HepG2 (cell line): ENCODE results near the gene TMEM127. TPM values are rescaled to one million over a fixed set of nuclear protein-coding genes. Genes with fewer than 3 reads are reported as not detected.

Experiments
- AGO1 ChIP-seq: fragments of 200-400 bp; formaldehyde crosslinking; IDR thresholded peaks from 2 replicates; pipeline ENCODE4 v1.6.1; 2017; ENCODE audit warnings: mild to moderate bottlenecking, low read depth, low read length, moderate library complexity; ENCODE audit not compliant: poor library complexity, severe bottlenecking
- DMAP1 ChIP-seq: IDR thresholded peaks from 2 replicates; pipeline ENCODE4 v1.6.1; 2016
- DNMT3B ChIP-seq: conservative IDR thresholded peaks from 2 replicates; pipeline ENCODE4 v1.6.1; 2016; ENCODE audit warnings: missing biosample characterization, control low read depth
- GATAD1 ChIP-seq: IDR thresholded peaks from 2 replicates; pipeline ENCODE4 v1.6.1; 2016; ENCODE audit warnings: missing genetic modification reagents, missing compliant biosample characterization
- NR2C2 ChIP-seq: sonication (generic); formaldehyde crosslinking; IDR thresholded peaks from 2 replicates; pipeline ENCODE4 v1.4.0; 2020; ENCODE audit warnings: missing genetic modification reagents, mild to moderate bottlenecking, moderate library complexity, borderline replicate concordance
- SP4 ChIP-seq: sonication (generic); formaldehyde crosslinking; IDR thresholded peaks from 2 replicates; pipeline ENCODE4 v1.8.1; 2023; ENCODE audit warnings: mild to moderate bottlenecking, missing genetic modification reagents
- ZBTB42 ChIP-seq: sonication (generic); formaldehyde crosslinking; IDR thresholded peaks from 2 replicates; pipeline ENCODE4 v1.5.0; 2020; ENCODE audit warnings: mild to moderate bottlenecking, missing genetic modification reagents
- ZNF160 ChIP-seq: sonication (generic); formaldehyde crosslinking; IDR thresholded peaks from 2 replicates; pipeline ENCODE4 v1.8.0; 2022; ENCODE audit warnings: mild to moderate bottlenecking, inconsistent platforms, missing genetic modification reagents
- ZNF207 ChIP-seq: fragments of 450-650 bp; IDR thresholded peaks from 2 replicates; pipeline ENCODE4 v1.6.1; 2016; ENCODE audit warnings: antibody characterized with exemption, borderline replicate concordance
- ZNF256 ChIP-seq: sonication (generic); formaldehyde crosslinking; conservative IDR thresholded peaks from 2 replicates; pipeline ENCODE4 v1.4.0; 2020; ENCODE audit warnings: missing genetic modification reagents
- ZNF367 ChIP-seq: sonication (generic); formaldehyde crosslinking; IDR thresholded peaks from 2 replicates; pipeline ENCODE4 v1.4.0; 2020; ENCODE audit warnings: missing genetic modification reagents, borderline replicate concordance
- ZNF510 ChIP-seq: sonication (generic); formaldehyde crosslinking; IDR thresholded peaks from 2 replicates; pipeline ENCODE4 v1.4.0; 2020; ENCODE audit warnings: low read depth, mild to moderate bottlenecking, missing genetic modification reagents
- ZNF776 ChIP-seq: sonication (generic); formaldehyde crosslinking; IDR thresholded peaks from 2 replicates; pipeline ENCODE4 v1.4.0; 2020; ENCODE audit warnings: mild to moderate bottlenecking, missing genetic modification reagents
- polyA plus RNA-seq, 8 experiments: library from polyadenylated mRNA; depleted of rRNA in 3 of 8; stranded (reverse) in 7 of 8; unstranded in 1 of 8; fragments of >200 nt; fragmentation: Illumina TruSeq in 4 of 8; extraction: Trizol in 4 of 8; gene quantifications; 2 replicates each; pipeline versions ENCODE4 v1.2.1 to v1.2.3, GENCODE V29; 2011 to 2016; ENCODE audit warnings: low read depth in 4 of 8, missing spikeins in 1 of 8, mixed read lengths in 1 of 8; ENCODE audit not compliant: insufficient read depth in 1 of 8
- total RNA-seq, 5 experiments: library from RNA; depleted of rRNA; stranded (reverse); fragments of >200 nt; fragmentation: Illumina TruSeq; extraction: Trizol; gene quantifications; 2 replicates each; pipeline ENCODE4 v1.2.3, GENCODE V29; 2016; ENCODE audit warnings: low read depth in 1 of 5
- TF ChIP-seq, protein P1 (sequence below): sonication (generic); formaldehyde crosslinking; IDR thresholded peaks from 2 replicates; pipeline ENCODE4 v1.8.0; 2022; ENCODE audit warnings: missing genetic modification reagents, mild to moderate bottlenecking, inconsistent platforms, borderline replicate concordance
- TF ChIP-seq, protein P2 (sequence below): sonication (generic); formaldehyde crosslinking; IDR thresholded peaks from 2 replicates; pipeline ENCODE4 v1.4.0; 2020; ENCODE audit warnings: missing genetic modification reagents; ENCODE audit errors: not compliant biosample characterization
- TF ChIP-seq, protein P3 (sequence below): sonication (generic); formaldehyde crosslinking; IDR thresholded peaks from 2 replicates; pipeline ENCODE4 v1.4.0; 2020; ENCODE audit warnings: missing genetic modification reagents
- TF ChIP-seq, protein P4 (sequence below): sonication (generic); formaldehyde crosslinking; IDR thresholded peaks from 2 replicates; pipeline ENCODE4 v1.4.0; 2020; ENCODE audit warnings: missing genetic modification reagents
- TF ChIP-seq, protein P5 (sequence below): sonication (generic); formaldehyde crosslinking; IDR thresholded peaks from 2 replicates; pipeline ENCODE4 v1.4.0; 2020; ENCODE audit warnings: missing genetic modification reagents, low read depth, mild to moderate bottlenecking, borderline replicate concordance
- TF ChIP-seq, protein P6 (sequence below): sonication (generic); formaldehyde crosslinking; IDR thresholded peaks from 2 replicates; pipeline ENCODE4 v1.5.0; 2020; ENCODE audit warnings: missing genetic modification reagents

The TMEM127 gene
- total and polyA plus RNA-seq, 2 of the 13 experiments (the other 11 are each of a cell fraction or from before 2014, with no cell fraction given) = 21.5 to 33.9 TPM

DNA sequence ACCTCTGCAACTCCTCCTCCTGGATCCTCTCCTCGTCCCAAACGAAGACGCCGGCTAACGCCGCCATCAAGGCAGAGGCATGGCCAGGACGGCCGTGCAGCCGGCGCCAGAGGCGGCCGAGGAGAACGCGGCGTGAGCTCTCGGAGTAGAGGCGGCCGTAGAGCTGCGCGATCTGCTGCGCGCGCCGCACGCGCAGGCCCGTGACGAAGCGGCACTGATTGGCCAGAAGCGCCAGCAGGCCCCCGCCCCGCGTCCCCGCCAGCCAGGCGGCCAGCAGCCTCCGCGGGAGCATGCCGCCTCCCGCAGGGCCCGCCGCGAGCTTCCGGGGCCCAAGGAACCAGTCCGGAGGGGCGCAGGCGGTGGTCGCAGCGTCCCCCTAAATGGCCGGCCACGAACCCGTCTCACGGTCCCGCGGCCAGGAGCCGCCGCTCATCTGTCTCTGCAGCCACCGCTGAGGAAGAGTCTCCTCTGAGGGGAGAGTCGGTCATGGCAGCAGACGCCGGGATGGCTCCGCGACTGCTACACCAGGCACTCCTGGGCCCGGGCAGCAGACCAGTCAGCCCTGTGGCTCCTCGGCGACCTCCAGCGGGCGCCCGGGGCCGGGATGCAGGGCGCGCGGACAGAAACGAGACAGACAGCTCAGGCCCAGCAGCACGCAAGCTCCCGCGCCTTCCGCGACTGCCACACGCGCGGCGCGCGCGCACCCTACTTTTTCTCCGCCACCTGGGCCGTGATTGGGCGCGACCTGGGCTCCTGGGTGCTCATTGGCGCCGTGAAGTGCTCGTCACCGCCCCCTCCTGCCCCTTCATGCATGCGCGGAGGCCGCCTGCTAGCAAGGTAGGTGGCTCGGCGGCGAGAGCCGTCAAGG, 57.4 kb downstream of the TMEM127 start, which contains the start of gene STARD7 (continued):
- TF ChIP-seq, protein P1, sequence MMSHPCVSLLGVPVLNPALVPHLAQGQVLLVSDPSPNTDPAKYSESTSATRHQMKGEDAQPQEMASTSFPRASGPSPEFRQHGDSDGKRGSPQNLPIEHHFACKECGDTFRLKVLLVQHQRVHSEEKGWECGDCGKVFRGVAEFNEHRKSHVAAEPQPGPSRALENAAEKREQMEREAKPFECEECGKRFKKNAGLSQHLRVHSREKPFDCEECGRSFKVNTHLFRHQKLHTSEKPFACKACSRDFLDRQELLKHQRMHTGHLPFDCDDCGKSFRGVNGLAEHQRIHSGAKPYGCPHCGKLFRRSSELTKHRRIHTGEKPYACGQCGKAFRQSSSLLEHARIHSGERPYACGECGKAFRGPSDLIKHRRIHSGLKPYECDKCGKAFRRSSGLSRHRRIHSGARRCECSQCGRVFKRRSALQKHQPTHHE (CRISPR knock-in tag) = peak; percentile 59; the same call in 1 of the 2 replicates
- TF ChIP-seq ZNF207 (no peak), ZNF510 (CRISPR knock-in tag) (peak; percentile 90), ZBTB42 (no peak; the same call in 1 of the 2 replicates), ZNF367 (CRISPR knock-in tag) (no peak), DNMT3B (CRISPR knock-in tag) (no peak; the same call in none of the 2 replicates), AGO1 (no peak), ZNF776 (CRISPR knock-in tag) (peak; percentile 89; the same call in 1 of the 2 replicates), GATAD1 (CRISPR knock-in tag) (peak; percentile 85), NR2C2 (CRISPR knock-in tag) (peak; percentile 79), ZNF256 (CRISPR knock-in tag) (peak; percentile 19; the same call in 1 of the 2 replicates), ZNF160 (CRISPR knock-in tag) (peak; percentile 77; the same call in 1 of the 2 replicates), SP4 (CRISPR knock-in tag) (peak; percentile 93), DMAP1 (CRISPR knock-in tag) (peak; percentile 95)
- TF ChIP-seq, protein P2, sequence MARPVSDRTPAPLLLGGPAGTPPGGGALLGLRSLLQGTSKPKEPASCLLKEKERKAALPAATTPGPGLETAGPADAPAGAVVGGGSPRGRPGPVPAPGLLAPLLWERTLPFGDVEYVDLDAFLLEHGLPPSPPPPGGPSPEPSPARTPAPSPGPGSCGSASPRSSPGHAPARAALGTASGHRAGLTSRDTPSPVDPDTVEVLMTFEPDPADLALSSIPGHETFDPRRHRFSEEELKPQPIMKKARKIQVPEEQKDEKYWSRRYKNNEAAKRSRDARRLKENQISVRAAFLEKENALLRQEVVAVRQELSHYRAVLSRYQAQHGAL = no peak
- TF ChIP-seq, protein P3, sequence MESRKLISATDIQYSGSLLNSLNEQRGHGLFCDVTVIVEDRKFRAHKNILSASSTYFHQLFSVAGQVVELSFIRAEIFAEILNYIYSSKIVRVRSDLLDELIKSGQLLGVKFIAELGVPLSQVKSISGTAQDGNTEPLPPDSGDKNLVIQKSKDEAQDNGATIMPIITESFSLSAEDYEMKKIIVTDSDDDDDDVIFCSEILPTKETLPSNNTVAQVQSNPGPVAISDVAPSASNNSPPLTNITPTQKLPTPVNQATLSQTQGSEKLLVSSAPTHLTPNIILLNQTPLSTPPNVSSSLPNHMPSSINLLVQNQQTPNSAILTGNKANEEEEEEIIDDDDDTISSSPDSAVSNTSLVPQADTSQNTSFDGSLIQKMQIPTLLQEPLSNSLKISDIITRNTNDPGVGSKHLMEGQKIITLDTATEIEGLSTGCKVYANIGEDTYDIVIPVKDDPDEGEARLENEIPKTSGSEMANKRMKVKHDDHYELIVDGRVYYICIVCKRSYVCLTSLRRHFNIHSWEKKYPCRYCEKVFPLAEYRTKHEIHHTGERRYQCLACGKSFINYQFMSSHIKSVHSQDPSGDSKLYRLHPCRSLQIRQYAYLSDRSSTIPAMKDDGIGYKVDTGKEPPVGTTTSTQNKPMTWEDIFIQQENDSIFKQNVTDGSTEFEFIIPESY (CRISPR knock-in tag) = no peak
- TF ChIP-seq, protein P4, sequence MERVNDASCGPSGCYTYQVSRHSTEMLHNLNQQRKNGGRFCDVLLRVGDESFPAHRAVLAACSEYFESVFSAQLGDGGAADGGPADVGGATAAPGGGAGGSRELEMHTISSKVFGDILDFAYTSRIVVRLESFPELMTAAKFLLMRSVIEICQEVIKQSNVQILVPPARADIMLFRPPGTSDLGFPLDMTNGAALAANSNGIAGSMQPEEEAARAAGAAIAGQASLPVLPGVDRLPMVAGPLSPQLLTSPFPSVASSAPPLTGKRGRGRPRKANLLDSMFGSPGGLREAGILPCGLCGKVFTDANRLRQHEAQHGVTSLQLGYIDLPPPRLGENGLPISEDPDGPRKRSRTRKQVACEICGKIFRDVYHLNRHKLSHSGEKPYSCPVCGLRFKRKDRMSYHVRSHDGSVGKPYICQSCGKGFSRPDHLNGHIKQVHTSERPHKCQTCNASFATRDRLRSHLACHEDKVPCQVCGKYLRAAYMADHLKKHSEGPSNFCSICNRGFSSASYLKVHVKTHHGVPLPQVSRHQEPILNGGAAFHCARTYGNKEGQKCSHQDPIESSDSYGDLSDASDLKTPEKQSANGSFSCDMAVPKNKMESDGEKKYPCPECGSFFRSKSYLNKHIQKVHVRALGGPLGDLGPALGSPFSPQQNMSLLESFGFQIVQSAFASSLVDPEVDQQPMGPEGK (CRISPR knock-in tag) = peak; percentile 29; the same call in 1 of the 2 replicates
- TF ChIP-seq, protein P5, sequence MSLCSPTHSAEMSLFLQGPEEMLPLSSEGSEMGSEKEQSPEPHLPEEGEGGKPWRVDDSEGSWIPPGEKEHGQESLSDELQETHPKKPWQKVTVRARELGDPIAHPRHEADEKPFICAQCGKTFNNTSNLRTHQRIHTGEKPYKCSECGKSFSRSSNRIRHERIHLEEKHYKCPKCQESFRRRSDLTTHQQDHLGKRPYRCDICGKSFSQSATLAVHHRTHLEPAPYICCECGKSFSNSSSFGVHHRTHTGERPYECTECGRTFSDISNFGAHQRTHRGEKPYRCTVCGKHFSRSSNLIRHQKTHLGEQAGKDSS (CRISPR knock-in tag) = peak; percentile 88
- TF ChIP-seq, protein P6, sequence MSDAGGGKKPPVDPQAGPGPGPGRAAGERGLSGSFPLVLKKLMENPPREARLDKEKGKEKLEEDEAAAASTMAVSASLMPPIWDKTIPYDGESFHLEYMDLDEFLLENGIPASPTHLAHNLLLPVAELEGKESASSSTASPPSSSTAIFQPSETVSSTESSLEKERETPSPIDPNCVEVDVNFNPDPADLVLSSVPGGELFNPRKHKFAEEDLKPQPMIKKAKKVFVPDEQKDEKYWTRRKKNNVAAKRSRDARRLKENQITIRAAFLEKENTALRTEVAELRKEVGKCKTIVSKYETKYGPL = no peak
